ENCODE data around the gene MAGI2. TPM values are rescaled to one million over a fixed set of nuclear protein-coding genes. Genes with fewer than 3 reads are reported as not detected.
A peak's percentile ranks its signal among the peaks of the same experiment; 100 is the strongest.

Gene MAGI2
- total RNA-seq, 1 donor from 2014 or later = 0.80 TPM

- no peak for ATAC-seq
Measured at GRCh38 chr7:78115876-78116275, 1337.6 kb downstream of the MAGI2 start.

GRCh38 chr7:78114993-78115392 is 1338.5 kb downstream of the MAGI2 start:
- no peak for ATAC-seq

DNA sequence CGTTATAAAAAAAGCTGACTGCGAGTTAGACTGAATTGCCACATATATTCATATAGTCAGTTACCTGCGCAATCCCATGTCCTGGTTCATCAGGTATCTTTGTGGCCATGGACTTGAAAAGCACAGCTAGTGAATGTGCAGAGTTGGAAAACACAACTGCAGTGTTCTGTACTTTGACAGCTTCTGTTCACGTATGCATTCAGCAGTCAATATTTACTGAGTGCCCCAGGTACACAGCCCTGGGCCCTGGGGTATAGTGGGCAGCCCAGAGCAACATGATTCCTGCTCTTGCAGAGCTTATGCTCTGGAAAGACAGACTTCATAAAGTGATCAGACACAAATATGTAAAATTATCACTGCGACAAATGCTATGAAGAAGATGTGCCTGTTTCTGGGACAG is 1341.0 kb downstream of the MAGI2 start:
- ATAC-seq = no peak

DNA sequence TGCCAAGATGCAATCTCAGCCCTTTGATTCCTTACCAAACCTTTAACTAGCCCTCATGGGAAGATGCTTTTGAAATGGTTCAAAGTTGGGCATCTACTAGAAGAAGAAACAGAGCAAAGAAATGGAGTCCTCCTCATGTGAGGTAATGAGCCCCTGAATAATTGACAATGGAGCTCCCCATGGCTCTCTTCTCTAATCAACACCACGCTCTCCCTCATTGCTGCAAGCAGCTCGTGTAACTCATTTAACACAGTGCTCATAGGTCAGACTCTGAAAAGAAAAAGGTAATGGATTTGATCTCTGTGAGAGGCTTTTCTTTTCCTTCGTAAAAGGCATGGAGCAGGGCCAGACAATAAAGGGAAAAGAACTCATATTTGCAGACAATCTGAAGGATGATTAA is 1342.1 kb downstream of the MAGI2 start:
- no peak for ATAC-seq

- ATAC-seq = no peak
Measured at GRCh38 chr7:78103475-78103874, 1350.0 kb downstream of the MAGI2 start.

- ATAC-seq = no peak
Measured at GRCh38 chr7:78101076-78101475, 1352.4 kb downstream of the MAGI2 start.

- ATAC-seq = no peak
Measured at GRCh38 chr7:78099715-78100394, 1353.6 kb downstream of the MAGI2 start.

GRCh38 chr7:78095549-78095948 is 1357.9 kb downstream of the MAGI2 start:
- ATAC-seq = no peak

DNA sequence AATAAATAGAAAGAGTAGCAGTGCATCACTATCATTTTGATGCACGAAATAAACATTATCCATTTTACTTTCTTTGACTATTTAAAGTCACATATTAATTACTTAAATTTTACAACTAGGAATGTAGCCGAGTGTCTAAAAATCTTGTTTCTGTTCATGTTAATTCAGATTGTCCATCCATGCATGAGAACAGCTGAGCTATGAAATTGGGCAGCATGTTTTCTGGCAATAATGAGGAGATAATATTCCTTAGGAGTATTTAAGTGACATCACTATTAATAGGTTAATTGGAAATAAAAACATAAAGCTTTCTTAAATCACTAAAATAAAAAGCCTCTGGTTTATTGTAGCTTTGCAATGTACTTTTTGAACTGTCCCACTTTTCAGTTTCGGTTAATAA is 1361.1 kb downstream of the MAGI2 start:
- ATAC-seq = no peak

GRCh38 chr7:78090616-78091015 is 1362.9 kb downstream of the MAGI2 start:
- ATAC-seq = no peak

- ATAC-seq = peak; percentile 59
Measured at GRCh38 chr7:78083476-78084120, 1369.9 kb downstream of the MAGI2 start.

GRCh38 chr7:78082556-78082955 is 1370.9 kb downstream of the MAGI2 start:
- no peak for ATAC-seq

DNA sequence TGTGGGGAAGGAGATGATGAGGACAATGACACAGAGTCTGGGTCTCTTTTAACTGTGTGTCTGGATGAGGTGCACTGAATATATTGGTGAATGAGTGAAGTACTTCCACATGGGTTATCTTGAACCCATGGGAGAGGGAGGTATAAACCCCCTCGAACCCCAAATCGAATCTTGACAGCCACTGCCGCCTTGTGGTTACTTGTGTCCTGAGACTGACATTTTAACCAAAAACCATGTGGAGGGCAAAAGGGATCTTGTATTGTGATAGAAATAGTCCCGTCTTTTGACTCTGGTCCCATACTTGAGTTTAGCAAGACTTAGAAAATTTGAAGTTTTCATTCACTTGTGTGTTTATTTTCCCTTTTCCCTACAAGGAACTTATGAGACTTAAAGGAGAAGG is 1371.6 kb downstream of the MAGI2 start:
- no peak for ATAC-seq

DNA sequence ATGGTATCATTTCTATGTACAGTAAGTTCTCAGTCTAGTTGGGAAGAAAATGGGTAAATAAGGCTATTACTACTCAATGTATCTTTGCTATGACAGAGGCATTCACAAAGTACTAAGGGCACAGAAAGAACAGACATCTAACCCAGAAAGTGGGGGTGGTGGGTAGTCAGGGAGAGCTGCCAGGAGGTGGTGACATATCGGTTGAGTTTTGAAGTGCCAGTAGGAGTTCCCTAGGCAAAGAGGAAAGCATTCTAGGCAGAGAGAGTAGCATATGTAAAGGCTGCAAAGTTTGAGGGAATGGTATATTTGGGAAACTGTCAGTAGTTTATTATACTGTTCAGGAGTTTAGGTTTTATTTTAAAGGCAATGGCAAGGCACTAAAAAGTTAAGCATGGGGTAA is 1372.1 kb downstream of the MAGI2 start:
- ATAC-seq = no peak

GRCh38 chr7:78080811-78081210 is 1372.7 kb downstream of the MAGI2 start:
- ATAC-seq = peak; percentile 59

DNA sequence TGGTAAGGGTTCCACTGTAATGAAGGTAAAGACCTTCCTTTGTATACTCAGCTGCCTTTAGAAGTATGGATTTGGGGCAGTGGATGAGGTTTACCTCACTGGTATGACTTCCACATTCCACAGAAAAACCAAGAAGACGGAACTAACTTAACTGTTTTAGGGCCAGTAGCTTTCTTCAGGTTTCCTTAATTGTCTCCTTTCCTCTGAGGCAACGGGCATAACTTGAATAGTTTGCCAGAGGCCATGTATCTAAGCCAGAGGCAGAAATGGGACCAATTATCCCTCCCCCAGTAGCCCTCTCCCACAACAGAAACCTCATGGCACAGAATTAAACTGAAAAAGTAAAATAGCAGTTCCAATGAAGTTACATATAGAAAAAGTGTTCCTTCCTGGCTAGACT is 1373.2 kb downstream of the MAGI2 start:
- ATAC-seq = no peak

GRCh38 chr7:78074713-78075112 is 1378.8 kb downstream of the MAGI2 start:
- ATAC-seq = no peak

DNA sequence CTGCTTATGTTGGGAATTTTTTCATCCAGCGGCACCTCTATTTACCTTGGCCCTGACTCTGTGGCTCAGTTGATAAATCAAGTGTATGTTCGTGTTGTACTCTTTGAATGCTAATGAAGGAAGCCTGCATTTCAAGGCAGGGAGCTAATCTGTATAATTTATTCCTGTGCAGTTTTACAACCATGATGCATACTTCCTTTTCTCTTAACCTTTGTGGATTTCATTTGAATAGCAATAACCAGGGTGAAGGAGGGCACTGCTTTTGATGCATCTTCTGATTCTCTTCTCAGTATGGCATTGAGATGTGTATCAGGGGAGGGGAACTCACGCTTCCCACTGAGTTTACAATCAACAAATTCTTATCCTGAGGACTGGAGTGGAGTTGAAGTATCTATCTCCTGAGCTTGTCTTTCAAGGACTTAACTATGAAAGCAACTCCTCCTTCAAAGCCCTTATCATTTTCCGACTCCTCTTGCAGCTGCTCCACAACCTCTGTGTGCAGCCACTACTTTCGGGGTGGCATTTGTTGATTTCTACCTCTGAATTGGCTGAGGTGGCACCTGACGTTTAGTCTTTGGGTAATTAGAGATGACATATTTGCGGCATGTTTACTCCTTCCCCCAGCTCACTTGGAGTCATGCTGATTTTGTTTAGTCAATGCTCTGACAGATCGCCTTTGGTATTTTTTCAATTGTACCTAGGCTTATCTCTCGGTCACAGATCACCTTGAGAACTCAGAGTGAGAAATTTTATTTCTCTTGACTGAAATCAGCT is 1379.7 kb downstream of the MAGI2 start:
- ATAC-seq = no peak

DNA sequence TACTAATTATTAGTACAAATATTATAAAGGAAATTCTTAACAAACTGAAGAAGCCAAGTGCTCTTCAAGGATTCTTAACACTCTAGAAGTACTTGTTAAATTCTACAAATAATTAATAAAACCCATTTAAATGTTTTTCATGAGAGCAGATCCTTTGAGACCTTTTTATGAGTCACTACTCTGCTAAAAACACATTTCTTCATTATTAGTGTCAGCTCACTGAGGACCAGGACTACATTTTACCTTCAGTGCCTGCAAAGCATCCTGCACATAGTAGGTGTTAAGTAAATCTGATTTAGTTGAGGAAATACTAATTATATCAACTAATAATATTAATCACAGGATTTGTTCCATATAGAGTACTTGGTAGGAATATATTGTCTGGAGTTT is 1381.3 kb downstream of the MAGI2 start:
- ATAC-seq = no peak

GRCh38 chr7:78071491-78072200 is 1381.8 kb downstream of the MAGI2 start:
- no peak for ATAC-seq

- no peak for ATAC-seq
Measured at GRCh38 chr7:78066599-78066998, 1386.9 kb downstream of the MAGI2 start.

DNA sequence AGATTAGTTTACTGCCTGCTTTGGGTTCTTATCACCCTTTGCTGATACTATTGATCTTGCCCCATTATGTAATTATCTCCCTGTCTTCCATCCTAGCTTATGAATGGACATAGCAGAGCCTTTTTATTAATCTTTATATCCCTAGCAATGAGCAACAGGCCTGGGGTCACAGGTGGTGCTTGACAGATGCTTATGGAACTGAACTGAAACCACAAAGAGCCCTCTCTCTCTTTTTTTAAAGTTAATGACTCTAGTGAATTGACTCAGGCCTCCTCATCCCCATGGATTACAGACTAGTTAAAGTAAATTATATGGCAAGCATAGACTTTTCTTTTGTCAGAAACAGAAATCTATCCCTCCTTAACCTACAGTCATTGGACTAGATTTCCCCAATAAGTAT is 1389.7 kb downstream of the MAGI2 start:
- ATAC-seq = no peak

GRCh38 chr7:78062214-78062613 is 1391.3 kb downstream of the MAGI2 start:
- ATAC-seq = no peak
